Activated CD8-positive, alpha-beta memory T cell treated with anti-CD3 and anti-CD28 coated beads for 1 hour (primary cell): ENCODE data around the gene MAP4K5.
"Not testable (repeated sequence)": the region's sequence is repeated elsewhere in the genome, so short reads cannot be mapped to it uniquely, and the experiment has no call there.

Source experiments
- DNase-seq, 2 donors: peaks; one replicate each; pipeline ENCODE4 v3.0.0-alpha.2; 2020; ENCODE audit warnings: low read depth in 1 of 2; ENCODE audit errors: extremely low read depth in 1 of 2

MAP4K5 gene

DNA sequence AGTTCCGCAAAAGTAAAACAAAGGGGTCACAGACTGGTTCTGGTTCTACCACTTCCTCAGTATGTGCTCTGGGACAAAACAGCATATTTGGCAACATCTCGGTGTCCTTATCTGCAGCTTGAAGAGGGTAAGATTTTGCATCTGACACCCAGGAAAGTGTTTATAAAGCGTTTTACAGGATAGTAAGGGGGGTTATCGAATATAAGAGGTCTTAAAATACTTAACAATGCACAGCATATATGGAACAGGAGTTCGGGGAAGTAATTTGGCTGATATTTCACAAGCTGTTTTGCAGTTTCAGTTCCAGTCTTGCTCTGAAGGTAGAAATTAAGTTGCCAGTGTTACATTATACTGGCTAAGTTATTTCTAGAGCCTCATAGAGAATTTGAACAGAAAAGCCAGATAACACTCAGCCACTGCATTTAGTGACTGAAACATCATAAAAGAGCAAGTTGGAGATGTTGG lies 904 bp upstream of the MAP4K5 start:
- DNase-seq, result no peak

GRCh38 chr14:50531595-50532501 lies 521 bp downstream of the MAP4K5 start:
- peak in 1 of 2 donors; percentile 11 for DNase-seq

- no peak for DNase-seq
These were observed 1.5 kb downstream of the MAP4K5 start for GRCh38 chr14:50530794-50531365.

DNA sequence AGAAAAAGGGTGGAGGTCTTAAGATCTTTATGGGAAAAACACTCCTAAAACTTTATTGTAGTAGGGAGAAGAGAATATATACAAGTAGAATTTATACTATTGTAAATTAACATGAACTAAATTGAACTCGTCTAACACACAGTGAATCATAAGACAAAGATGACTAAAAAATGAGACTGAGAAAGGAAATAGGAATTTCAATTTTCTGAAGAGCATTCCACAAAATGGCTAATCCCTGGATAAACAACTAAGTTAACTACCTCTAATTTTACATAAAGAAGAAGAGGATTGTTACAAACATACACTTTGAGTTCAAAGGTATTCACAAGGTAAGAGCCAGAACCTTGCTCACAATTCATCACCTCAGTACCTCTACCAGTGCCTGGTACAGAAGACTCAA lies 2.0 kb downstream of the MAP4K5 start:
- no peak for DNase-seq

GRCh38 chr14:50529288-50530179 lies 2.8 kb downstream of the MAP4K5 start:
- no peak for DNase-seq

DNA sequence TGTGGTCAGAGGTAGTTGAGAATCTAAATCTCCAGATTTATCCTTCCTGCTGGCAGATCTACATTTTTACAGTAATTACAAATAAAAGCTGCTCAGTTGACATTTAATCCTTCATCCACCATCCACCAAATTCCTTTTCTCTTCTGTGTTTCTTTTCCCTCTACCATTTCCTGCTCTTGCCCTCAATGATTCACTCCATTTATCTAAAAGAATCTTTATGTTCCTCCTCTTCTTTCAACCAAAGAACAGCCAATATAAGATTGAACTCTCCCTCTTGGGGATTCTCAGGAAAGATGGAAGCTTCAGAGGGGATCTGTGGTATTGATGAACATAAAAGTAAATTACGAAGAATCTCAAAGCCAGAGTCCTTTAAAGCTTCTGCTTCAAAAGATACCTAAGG lies 4.4 kb downstream of the MAP4K5 start:
- no peak for DNase-seq

- DNase-seq, result no peak
These were observed 7.4 kb downstream of the MAP4K5 start for GRCh38 chr14:50524731-50525515.

DNA sequence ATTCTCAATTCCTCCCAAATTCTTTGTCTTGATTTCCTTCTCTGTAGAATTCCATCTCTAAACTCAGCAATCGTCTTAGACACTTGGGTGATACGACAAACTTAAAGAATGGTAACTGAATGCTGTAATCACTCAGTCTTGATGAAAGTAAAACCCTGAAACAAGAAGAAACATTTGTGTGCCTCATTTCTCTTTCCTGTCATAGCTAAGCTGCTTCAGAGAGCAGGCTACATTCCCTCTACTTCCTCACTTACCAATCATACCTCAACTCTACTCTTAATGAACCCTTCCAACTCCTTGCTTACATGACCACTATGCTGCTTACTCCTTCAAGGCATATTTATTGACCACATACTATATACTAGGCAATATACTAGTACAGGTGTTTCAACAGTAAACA lies 8.3 kb downstream of the MAP4K5 start:
- no peak for DNase-seq

DNA sequence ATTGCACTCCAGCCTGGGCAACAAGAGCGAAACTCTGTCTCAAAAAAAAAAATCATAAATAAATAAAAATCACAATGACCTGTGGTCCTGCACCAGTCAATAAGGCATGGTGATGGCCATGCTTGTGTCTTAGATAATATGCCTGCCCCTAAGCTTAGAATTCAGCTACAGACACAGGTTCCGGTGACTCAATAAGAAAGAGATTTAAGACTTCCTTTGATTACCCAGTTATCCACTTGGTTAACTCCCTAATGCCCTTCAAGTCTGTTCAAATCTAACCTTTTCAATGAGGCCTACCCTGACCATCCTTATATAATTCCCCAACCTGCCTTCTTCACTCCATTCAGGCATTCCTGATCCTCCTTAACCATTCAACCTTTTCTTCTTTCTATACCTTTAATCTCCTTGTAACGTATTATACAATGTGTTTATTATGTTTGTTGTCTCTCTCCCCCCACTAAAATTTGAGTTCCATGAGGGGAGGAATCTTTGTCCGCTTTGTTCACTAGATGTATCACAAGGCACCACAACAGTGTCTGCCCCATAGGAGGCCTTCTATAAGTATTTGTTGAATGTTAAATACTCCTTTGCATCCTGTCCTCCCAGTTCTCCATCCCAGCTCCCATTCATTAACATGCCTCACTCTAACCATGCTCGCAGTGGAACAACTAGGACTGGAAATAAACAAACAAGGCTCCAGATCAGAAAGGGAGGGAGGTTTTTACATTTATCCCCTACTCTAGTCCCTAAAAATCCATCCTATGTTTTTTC lies 8.9 kb downstream of the MAP4K5 start:
- no peak for DNase-seq

DNA sequence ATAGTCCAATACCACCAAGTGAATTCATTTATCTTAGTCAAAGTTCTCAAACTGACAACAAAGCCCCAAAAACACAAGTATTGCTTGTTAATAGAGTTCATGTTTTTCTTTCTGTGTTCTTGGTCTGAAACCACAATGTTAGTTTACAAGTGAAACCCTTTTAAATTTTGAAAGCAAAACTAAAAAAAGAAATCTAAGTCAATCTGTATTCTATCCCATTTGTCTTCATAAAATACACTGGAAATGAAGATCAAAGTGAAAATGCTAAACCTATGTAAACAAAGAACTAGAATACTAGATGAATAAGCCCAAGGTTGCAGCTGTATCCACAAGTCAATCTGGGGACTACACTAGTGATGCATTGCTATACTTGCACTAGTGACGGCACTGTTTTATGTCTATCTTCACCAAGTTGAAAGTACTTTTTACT lies 10.4 kb downstream of the MAP4K5 start:
- no peak for DNase-seq

DNA sequence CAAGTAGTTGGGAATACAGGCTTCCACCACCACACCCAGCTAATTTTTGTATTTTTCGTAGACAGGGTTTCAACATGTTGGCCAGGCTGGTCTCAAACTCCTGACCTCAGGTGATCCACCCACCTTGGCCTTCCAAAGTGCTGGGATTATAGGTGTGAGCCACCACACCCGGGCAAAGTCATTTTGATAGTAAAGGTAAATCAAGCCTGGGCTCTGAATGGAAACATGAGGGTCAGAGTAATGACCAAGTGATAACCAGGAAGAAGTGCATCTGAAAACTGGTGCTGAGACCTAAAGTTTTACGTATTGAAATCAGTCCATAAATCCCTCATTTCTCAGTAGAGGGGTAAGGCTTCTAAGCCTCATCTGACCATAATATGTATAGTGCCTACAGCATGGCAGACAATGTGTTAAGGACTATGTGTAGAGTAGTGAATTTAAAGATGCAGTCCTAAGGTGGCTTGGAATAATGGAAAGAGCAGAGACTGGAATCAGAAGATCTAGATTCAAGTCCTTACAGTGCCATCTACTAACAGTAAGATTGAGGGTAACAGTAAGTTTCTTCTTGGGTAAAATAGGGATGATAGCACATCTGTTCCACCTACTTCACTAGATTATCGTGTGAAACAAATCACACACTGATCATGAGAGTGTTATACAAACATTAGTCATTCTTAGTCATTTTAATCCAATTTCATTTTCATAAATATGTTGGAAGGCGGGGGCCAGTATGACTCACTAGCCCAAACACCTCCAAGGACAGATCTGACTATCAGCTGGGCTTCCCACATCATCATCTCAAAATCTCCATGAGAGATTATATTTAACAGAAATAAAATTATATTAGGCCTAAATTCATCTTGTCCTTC lies 11.2 kb downstream of the MAP4K5 start:
- DNase-seq, result no peak

DNA sequence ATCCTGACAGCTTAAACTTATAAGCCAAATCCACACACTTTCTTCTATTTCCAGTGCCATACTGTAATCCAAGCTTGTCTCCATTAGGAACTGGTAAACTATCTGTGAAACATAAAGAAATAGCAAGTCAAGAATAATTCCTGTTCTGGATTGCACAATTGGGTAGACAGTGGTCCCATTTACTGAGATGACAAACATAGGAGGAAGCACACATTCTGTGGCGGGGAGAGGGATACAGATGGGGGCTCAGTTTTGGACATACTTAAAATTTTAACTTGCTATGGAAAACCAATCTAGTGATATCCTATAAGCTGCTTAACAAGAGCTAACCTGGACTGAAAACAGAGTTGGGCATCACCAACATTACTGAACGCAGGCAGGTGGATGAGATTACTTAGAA lies 16.3 kb downstream of the MAP4K5 start:
- DNase-seq, result no peak

GRCh38 chr14:50512463-50512862 lies 19.9 kb downstream of the MAP4K5 start:
- no peak for DNase-seq

DNA sequence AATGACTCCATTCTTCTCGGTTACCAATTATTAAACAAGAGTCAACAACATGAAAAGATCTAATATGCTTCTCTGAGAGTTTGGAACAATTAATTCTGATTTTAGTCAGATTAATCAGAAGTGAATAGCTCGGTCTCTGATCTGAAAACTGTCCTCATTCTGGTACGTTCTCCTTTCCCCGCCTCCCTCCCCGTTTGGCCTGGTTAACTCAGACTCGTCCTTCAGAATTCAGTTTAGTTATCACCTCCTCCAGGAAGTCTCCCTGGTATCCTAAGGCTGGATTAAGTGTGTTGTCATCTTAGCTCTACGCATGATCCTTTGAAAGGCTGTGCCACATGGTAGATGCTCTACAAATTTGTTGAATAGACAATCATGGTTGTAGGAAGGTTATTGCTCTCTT lies 22.2 kb downstream of the MAP4K5 start:
- no peak for DNase-seq

GRCh38 chr14:50507078-50507477 lies 25.3 kb downstream of the MAP4K5 start:
- not testable (repeated sequence) for DNase-seq

- no peak for DNase-seq
These were observed 30.7 kb downstream of the MAP4K5 start for GRCh38 chr14:50501642-50502041.

DNA sequence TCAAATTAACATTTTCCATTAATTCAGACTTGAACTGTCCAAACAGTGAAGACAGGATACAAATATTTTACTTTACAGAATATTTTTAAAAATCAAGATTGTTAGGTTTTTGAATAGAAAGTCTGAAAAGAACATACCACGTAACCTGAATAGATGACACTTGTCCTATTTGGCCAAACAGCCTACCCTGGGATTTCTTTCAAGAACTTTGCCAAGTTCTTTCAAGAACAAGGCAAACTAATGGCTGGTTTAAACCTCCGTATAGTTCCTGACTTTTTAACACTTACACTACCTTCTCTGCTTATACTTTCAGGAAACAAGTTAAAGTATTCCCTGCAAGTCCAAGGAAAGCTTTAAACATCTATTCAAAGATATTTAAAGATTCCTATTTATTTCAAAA lies 35.0 kb downstream of the MAP4K5 start:
- no peak for DNase-seq

DNA sequence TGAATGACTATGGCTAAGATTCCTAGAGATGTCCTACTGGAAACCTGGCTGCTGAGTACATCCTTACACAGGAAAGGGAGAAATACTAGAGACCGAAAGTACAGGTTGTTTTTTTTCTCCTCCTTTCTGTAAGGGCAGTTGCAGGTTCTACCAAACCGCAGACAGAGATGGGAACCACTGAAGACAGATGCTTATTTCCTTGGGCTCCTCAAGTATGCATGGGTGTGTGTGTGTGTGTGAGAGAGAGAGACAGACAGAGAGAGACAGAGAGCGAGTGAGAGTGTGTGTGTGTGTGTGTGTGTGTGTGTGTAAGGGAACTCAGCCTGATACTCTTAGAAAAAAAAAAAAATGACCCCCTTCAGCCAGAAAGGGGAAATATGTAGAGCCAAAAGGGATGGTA lies 42.5 kb downstream of the MAP4K5 start:
- DNase-seq, result no peak

- no peak for DNase-seq
These were observed 43.8 kb downstream of the MAP4K5 start for GRCh38 chr14:50488521-50488920.
